GM19351 (cell line): ENCODE measurements around the gene TBCB.
"Not testable (repeated sequence)": the region's sequence is repeated elsewhere in the genome, so short reads cannot be mapped to it uniquely, and the experiment has no call there.

ENCODE experiments used
- ATAC-seq: cut with Tn5 transposase; IDR thresholded peaks from one replicate; pipeline ENCODE4 v1.9.1; 2021; ENCODE audit warnings: mild to moderate bottlenecking, moderate library complexity; ENCODE audit not compliant: unreplicated experiment

TBCB gene

GRCh38 chr19:36131221-36131620 lies 16.0 kb downstream of the TBCB start:
- ATAC-seq: not testable (repeated sequence)

GRCh38 chr19:36134867-36135266 lies 19.6 kb downstream of the TBCB start:
- not testable (repeated sequence) for ATAC-seq

- ATAC-seq: no peak
These were observed 21.9 kb downstream of the TBCB start for GRCh38 chr19:36136964-36137686.

GRCh38 chr19:36139120-36139472 lies 23.8 kb downstream of the TBCB start:
- no peak for ATAC-seq

- peak; percentile 77 for ATAC-seq
These were observed 24.4 kb downstream of the TBCB start, which contains the start of gene CAPNS1 for GRCh38 chr19:36139473-36140303. TSS of gene CAPNS1 (plus strand) at chr19:36140066. CDS start at chr19:36141012, 946 bp downstream.

- ATAC-seq: peak; percentile 14
These were observed 25.2 kb downstream of the TBCB start for GRCh38 chr19:36140304-36141038.

- ATAC-seq: peak; percentile 56
These were observed 26.0 kb downstream of the TBCB start for GRCh38 chr19:36141039-36141927.

- no peak for ATAC-seq
These were observed 26.8 kb downstream of the TBCB start for GRCh38 chr19:36142046-36142445.

GRCh38 chr19:36142496-36142895 lies 27.2 kb downstream of the TBCB start:
- no peak for ATAC-seq

GRCh38 chr19:36144624-36145023 lies 29.4 kb downstream of the TBCB start:
- no peak for ATAC-seq

- ATAC-seq: no peak
These were observed 34.6 kb downstream of the TBCB start for GRCh38 chr19:36149673-36150406.

- ATAC-seq: no peak
These were observed 35.3 kb downstream of the TBCB start for GRCh38 chr19:36150586-36150985.

GRCh38 chr19:36151144-36152018 lies 36.1 kb downstream of the TBCB start:
- no peak for ATAC-seq

- ATAC-seq: no peak
These were observed 36.7 kb downstream of the TBCB start for GRCh38 chr19:36152019-36152351.

GRCh38 chr19:36152352-36153091 lies 37.3 kb downstream of the TBCB start, which contains the start of gene COX7A1:
TSS of gene COX7A1 (minus strand) at chr19:36152447. CDS start at chr19:36152407, 40 bp downstream.
- no peak for ATAC-seq

GRCh38 chr19:36153126-36153525 lies 37.9 kb downstream of the TBCB start:
- no peak for ATAC-seq

- no peak for ATAC-seq
These were observed 45.7 kb downstream of the TBCB start for GRCh38 chr19:36160821-36161596.
